Medulla oblongata (tissue), 1 donor: Measurements from ENCODE around the gene ARL15.

Experiments used
- DNase-seq: peaks from one replicate; pipeline ENCODE4 v3.0.0-alpha.2; 2015; ENCODE audit errors: extremely low spot score

The ARL15 gene

GRCh38 chr5:53937467-53937866 is 372.9 kb downstream of the ARL15 start:
- no peak for DNase-seq

- DNase-seq: no peak
Observed at GRCh38 chr5:53936481-53937352, 373.7 kb downstream of the ARL15 start.

DNA sequence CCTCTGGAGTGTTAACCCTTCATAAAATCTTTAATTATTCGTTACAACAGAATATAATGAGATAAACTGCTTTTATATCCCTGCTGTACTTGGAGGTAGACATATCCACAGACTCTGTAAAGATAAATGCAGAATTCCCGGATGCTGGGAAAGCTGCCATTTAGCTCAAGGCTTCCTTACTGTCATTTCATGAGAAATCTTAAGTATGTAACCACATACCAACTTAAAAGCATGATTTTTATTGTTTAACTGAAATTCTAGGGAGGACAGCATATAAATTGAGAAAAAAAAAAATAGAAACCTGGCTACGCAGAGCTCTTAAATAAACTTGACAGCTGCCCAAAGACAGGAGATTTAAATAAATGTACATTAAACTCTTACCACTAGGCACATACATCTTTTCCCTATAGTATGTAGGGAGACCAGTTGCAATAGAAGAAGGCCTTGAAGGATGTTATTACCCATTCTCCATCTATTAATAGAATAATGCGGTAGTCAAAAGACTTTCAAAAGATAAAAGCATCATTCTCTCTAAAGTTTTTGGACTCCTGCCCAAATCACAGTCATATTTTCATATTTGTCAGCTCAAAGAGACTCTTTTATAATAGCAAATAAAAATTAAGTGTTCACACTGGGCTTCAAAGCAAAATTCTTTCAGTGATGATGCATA is 376.1 kb downstream of the ARL15 start:
- no peak for DNase-seq

DNA sequence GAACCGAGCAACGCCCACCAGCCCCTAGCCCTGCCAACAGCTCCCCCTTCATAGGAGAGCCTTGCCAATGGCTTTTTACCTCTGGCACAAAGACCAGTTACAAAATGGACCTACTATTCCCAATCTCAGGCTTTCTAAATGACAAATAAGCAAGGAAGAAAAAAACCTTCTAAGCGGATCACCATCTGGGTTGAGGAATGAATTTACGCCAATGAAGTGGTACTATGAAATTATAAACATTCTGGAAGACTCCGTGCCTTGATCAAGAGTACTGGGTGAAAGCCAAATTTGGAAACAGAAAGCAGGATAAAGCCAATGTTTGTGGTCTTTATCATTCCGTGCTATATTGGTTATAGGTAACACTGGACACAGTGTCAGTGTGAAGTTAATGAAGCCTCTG is 378.0 kb downstream of the ARL15 start:
- no peak for DNase-seq

DNA sequence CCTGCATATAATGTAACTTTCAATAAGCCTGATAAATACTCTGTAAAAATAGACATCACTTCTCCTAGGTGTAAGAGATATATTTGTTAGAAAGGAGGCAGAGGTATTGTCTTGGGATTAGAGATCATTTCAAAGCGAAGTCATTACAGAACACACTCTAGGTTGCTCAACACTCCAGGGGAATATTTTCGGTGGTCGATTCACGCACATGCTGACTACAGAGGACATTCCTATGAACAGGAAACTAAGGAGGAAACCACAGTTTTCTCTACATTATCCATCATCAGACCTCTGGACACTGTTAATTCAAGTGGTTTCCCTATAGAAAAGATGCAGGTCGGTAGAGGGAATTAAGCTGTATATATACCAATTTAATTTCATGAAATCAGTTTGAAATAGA is 379.9 kb downstream of the ARL15 start:
- DNase-seq: no peak

GRCh38 chr5:53929570-53929969 is 380.8 kb downstream of the ARL15 start:
- no peak for DNase-seq

DNA sequence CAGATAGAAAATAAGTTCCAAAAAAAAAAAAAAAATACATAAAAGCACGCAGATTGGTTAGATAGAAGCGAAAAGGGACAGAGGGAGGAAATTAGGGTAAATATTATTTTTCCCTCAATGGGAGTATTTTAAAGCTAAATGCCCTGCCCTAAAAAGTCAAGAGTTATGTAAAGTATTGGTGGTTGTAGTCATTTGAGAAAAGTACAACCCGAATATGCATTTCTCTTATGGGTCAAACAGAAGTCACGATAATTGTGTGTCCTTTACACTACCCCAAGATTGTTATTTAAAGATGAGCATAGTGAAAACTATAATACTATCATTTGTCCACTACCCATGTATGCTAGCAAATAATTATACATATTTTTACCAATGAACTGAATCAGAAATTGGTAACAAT is 381.2 kb downstream of the ARL15 start:
- no peak for DNase-seq

DNA sequence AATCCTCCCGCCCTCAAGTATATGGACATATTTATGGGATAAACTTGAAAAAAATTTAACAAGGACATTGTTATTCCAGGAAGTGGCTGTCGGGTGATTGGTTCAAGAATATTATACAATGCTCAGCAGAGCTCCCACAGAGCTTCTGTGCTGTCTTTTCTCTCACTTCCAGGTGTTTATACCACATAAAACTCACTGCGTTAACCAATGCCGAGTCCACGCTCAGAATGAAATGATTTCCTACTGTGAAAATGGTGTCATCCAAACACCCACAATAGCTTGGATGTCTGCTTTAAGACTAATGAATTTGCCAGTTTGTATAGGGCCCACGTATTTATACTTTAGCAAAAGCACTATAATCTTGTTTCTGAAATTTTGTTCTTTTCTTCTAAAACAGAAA is 381.7 kb downstream of the ARL15 start:
- DNase-seq: no peak

- no peak for DNase-seq
Observed at GRCh38 chr5:53927668-53928247, 382.6 kb downstream of the ARL15 start.

GRCh38 chr5:53926026-53926425 is 384.3 kb downstream of the ARL15 start:
- no peak for DNase-seq

- DNase-seq: no peak
Observed at GRCh38 chr5:53924392-53924791, 386.0 kb downstream of the ARL15 start.

- no peak for DNase-seq
Observed at GRCh38 chr5:53923961-53924360, 386.4 kb downstream of the ARL15 start.

DNA sequence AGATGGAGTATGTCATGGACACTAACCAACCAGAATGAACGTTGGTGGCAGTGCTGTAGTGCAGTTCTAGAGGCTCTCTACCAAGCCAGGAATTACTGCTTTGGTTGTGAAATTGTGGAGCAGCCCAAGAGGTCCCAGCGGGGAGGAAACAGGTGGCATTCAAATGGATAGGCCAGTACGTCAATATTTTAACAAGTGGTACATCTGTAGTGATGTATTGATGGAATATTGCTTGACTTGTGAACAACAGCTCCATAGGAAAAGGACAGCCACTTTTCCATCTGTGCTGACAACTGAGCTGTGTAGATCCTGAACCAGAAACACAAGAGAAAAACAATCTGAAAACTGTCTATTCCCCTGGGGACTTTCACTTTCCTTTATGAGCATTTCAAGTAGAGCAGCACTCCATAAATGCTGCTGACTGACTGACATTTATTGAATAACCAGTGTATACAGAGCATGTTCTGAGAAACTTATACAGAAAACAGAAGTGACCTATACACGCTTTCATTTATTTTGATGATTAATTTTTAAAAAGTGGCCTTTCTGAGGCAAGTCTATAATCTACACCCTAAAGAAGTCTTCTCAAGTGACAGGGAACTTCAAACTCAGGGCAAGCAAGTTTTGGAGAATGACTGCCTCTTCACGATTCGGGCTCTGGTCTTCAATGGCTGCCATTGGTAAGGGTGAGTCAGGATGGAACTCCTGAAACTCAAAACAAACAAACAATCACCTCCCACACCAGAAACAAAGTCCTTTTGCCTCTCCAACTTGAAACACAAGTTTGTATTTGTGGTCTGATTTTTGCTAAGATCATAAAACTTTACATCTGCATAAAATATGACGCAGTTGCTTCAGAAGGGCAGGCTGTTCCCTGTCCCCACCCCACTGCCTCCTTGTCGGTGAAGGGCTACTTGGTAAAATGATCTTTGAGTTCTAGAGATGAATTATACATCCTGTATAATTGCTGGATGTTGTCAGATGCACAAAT is 387.6 kb downstream of the ARL15 start:
- DNase-seq: no peak

GRCh38 chr5:53917826-53918225 is 392.5 kb downstream of the ARL15 start:
- DNase-seq: no peak

GRCh38 chr5:53917095-53917494 is 393.3 kb downstream of the ARL15 start:
- no peak for DNase-seq

GRCh38 chr5:53915120-53915519 is 395.3 kb downstream of the ARL15 start:
- DNase-seq: no peak

GRCh38 chr5:53913941-53914340 is 396.4 kb downstream of the ARL15 start:
- no peak for DNase-seq

DNA sequence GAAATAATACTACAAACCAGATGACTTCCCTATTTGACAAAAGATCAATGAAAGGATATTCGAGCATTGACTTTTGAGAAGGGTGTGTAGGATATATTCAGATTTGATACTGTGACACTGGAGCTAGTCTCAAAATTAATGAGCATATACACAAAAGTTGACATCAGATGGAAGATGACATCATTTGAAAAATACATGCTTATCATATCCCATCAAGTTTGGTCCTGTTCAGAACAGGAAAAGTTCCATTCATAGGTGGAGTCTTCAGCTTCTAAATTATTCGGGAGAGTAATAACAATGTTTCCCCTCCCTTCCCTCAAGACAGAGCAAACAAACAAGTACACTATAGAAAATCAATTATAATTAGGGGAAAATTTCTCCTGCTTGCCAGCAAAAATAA is 401.6 kb downstream of the ARL15 start:
- no peak for DNase-seq

DNA sequence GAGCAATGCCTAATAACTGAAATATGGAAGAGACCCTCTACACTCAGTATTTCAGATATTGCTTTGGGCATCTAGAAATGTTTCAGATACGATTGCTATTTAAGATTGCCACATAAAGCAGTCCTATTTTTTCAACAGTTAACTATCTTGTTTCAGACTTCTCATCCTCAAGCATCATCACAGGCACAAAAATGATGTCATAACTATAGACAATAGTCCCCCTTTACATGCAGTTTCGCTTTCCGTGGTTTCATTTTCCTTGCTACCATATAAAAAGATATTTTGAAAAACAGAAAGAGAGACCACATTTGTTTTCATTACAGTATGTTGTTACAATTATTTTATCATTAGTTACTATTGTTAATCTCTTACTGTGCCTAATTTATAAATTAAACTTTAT is 402.5 kb downstream of the ARL15 start:
- DNase-seq: no peak

GRCh38 chr5:53906736-53907135 is 403.6 kb downstream of the ARL15 start:
- DNase-seq: no peak

- DNase-seq: no peak
Observed at GRCh38 chr5:53902296-53902907, 408.0 kb downstream of the ARL15 start.
